HG02852 (cell line): ENCODE data around the gene GPRC5B.

ENCODE experiments used
- ATAC-seq: cut with Tn5 transposase; IDR thresholded peaks from one replicate; pipeline ENCODE4 v1.9.1; 2021; ENCODE audit warnings: mild to moderate bottlenecking, moderate library complexity; ENCODE audit not compliant: unreplicated experiment

Gene GPRC5B

GRCh38 chr16:19884611-19885450 is at the start of gene GPRC5B:
TSS of gene GPRC5B (minus strand) at chr16:19884848. CDS start at chr16:19872845, 12,003 bp downstream.
- no peak for ATAC-seq

- no peak for ATAC-seq
These were observed 49.1 kb upstream of the GPRC5B start for GRCh38 chr16:19933740-19934139.

- ATAC-seq: no peak
These were observed 44.4 kb upstream of the GPRC5B start for GRCh38 chr16:19929062-19929511.

DNA sequence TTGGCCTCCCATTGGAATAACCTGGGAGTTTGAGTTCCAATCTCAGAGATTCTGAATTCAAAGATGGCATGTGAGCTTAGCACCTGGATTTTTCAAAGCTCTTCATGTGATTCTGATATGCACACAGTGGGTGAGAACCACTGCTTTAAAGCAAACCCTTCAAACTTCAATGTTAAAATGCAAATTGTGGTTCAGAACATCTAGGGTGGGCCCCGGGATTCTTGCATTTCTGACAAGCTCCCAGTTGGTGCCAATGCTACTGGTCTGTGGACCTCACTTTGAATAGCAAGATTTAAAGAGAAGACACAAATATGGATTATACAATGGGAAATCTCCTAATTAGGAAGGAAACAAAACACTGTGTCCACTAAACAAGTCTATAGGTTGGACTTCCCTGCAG is 43.8 kb upstream of the GPRC5B start:
- ATAC-seq: no peak

GRCh38 chr16:19926449-19927390 is 42.1 kb upstream of the GPRC5B start:
- no peak for ATAC-seq

- no peak for ATAC-seq
These were observed 38.7 kb upstream of the GPRC5B start for GRCh38 chr16:19923396-19923795.

- no peak for ATAC-seq
These were observed 34.5 kb upstream of the GPRC5B start for GRCh38 chr16:19919142-19919541.

GRCh38 chr16:19916064-19916463 is 31.4 kb upstream of the GPRC5B start:
- ATAC-seq: no peak

DNA sequence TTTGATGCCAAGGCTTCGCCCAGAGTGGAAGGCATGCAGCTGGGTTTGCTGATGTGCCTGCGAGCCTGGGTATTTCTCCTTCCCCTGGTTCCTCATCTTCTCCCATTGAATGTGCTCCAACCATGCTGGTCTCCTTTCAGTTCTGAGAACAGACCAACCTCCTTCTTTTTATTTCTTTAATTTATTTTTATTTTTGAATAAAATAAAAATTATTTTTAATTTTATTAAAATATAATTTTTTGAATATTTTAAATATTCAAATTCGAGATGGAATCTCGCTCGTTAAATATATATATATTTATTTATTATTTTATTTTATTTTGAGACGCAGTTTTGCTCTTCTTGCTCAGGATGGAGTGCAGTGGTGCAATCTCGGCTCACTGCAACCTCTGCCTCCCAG is 30.2 kb upstream of the GPRC5B start:
- ATAC-seq: no peak

GRCh38 chr16:19913340-19913645 is 28.6 kb upstream of the GPRC5B start:
- no peak for ATAC-seq

- ATAC-seq: no peak
These were observed 28.0 kb upstream of the GPRC5B start for GRCh38 chr16:19912455-19913339.

GRCh38 chr16:19911747-19912454 is 27.3 kb upstream of the GPRC5B start:
- ATAC-seq: no peak

GRCh38 chr16:19911204-19911603 is 26.6 kb upstream of the GPRC5B start:
- ATAC-seq: no peak

- ATAC-seq: no peak
These were observed 25.2 kb upstream of the GPRC5B start for GRCh38 chr16:19909750-19910322.

- ATAC-seq: no peak
These were observed 24.3 kb upstream of the GPRC5B start for GRCh38 chr16:19908921-19909320.

DNA sequence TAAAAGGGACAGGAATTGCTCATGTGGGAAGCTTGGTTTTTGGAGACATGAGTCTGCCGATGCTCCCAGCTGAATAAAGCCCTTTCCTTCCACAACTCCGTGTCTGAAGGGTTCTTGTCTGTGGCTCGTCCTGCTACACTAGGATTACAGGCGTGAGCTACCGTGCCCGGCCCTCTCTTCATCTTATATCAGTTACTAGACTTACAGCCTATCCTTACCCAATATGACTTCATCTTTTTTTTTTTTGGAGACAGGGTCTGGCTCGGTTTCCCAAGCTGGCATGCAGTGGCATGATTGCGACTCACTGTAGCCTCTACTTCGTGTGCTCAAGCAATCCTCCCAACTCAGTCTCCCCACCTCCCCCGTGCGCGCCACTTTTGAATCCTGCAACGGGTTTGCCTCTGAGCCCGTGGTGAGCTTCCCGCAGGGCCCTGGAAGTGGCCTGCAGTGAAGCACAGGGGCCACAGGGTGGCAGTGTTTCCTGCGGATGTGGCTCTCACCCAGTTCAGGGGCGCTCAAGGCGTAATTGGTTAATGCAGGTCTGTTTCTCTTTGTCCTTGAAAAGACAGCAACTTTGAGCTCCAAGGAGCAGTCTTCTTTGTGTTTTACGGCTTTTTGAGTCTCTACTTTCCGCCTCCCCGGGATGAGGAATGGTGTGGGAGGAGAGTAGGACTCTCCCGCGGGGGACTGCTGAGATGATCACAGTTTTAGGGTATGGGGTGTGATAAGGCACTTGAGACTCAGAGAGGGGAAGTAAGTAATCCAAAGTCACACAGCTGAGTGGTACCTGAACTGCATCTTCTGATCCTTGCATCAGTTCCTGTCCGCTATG is 22.7 kb upstream of the GPRC5B start:
- ATAC-seq: no peak

- ATAC-seq: no peak
These were observed 16.5 kb upstream of the GPRC5B start for GRCh38 chr16:19901164-19901563.

DNA sequence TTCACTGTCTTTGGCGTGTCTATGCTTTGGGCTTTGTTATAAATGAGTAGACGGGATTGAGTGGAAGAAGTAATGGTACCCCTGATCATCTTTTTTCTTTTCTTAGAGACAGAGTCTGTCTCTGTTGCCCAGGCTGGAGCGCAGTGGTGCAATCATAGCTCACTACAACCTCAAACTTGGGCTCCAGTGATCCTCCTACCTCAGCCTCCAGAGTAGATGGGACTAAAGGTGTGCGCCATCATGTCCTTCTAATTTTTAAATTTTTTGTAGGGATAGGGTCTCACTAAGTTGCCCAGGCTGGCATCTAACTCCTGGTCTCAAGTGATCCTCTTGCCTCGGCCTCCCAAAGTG is 14.9 kb upstream of the GPRC5B start:
- no peak for ATAC-seq

DNA sequence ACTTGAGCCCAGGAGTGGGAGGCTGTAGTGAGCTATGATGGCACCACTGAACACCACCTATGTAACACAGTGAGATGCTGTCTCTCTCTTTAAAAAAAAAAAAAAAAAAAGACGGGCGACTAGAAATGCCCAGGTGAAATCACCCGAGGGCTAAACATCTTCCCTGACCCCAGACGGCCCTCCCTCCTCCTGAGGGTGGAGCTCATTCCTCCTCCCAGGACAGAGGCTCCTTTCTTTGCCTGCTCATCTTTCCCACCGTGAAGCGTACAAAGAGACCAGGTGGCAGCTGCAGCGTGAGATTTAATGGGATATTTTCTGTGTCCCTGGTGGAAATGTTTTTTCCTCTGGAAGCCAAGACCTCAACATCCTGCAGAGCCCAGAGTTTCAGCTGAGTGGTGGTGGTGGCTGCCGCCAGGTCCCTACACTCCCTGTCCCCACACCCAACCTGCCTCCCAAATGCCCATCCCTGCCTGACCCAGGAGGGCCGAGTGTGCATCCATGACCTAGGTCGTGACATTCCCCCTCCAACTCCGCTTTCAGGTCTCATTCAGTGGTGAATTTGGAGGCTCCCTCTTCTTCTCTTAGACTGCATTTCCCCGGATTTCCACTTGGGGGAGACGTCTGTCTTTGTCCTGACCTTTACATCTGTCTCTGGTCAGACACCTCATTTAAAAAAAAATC is 14.4 kb upstream of the GPRC5B start:
- ATAC-seq: no peak
